Measurements from ENCODE around the gene SDK1. TPM values are rescaled to one million over a fixed set of nuclear protein-coding genes. Genes with fewer than 3 reads are reported as not detected.

The SDK1 gene
- total and polyA plus RNA-seq, 2 of the 8 experiments (the other 6 are each of a cell fraction or from before 2014, with no cell fraction given): 3.3 to 7.2 TPM

- H3K4me2 ChIP-seq (ENCODE audit: insufficient read depth in 1 of 2, low read depth in 2 of 2, low read length in 2 of 2): no peak overlapping the region
- H3K4me3 ChIP-seq (ENCODE audit: extremely low read depth in 1 of 4, insufficient read depth in 2 of 4, low read depth in 3 of 4, low read length in 4 of 4): no peak overlapping the region
- H4K8ac ChIP-seq (ENCODE audit: extremely low read depth, insufficient read depth, low read length): no peak overlapping the region
- POLR2A ChIA-PET (ENCODE audit: partially characterized antibody): no interaction called here
- H3K9ac ChIP-seq (replicated peaks in 1 of 4; ENCODE audit: extremely low read depth in 1 of 4, low read depth in 3 of 4, low read length in 3 of 4): no peak overlapping the region
- H2BK15ac ChIP-seq (ENCODE audit: low read length): no peak overlapping the region
- no peak overlapping the region for H3K18ac ChIP-seq (ENCODE audit: extremely low read depth, low read length)
- FAIRE-seq (no peak), DNase-seq (ENCODE audit: low read depth in 1 of 2, low spot score in 2 of 2) (no peak)
- H4K20me1 ChIP-seq (replicated peaks in 1 of 2; ENCODE audit: control insufficient read depth in 1 of 2, insufficient read depth in 2 of 2, low read length in 2 of 2): no peaks in the 10 kb centered on the region
- no peak overlapping the region for H2BK120ac ChIP-seq (replicated peaks; ENCODE audit: low read depth, low read length)
- no peak overlapping the region for H2BK5ac ChIP-seq (ENCODE audit: low read depth, low read length)
- no peaks in the 10 kb centered on the region for H3K9me3 ChIP-seq (ENCODE audit: insufficient read depth in 2 of 2, low read depth in 1 of 2, low read length in 1 of 2)
- no peak overlapping the region for H2BK12ac ChIP-seq (ENCODE audit: low read depth, low read length)
- 94% methylated on average over 14 of the region's 14 CpGs; no CpG with 5 or more reads in 1 of the 2 experiments for WGBS, 2 experiments (ENCODE audit: extremely low coverage in 1 of 2, insufficient coverage in 1 of 2, insufficient read length in 1 of 2, insufficient replicate concordance in 2 of 2, low coverage in 1 of 2, low lambda C conversion rate in 2 of 2, missing lambda C conversion rate in 1 of 2)
- H3K79me2 ChIP-seq (ENCODE audit: control insufficient read depth in 1 of 2, insufficient read depth in 2 of 2, low read length in 2 of 2): no peaks in the 10 kb centered on the region
- H3K36me3 ChIP-seq (ENCODE audit: control insufficient read depth in 2 of 4, insufficient read depth in 4 of 4, low read length in 3 of 4): no peaks in the 10 kb centered on the region
- H2AFZ ChIP-seq (ENCODE audit: low read length): no peak overlapping the region
- H3K23ac ChIP-seq (ENCODE audit: insufficient read length): no peak overlapping the region
- CTCF ChIA-PET (ENCODE audit: partially characterized antibody): interaction anchor here (0.8 to 1.4 kb wide), 2 partner anchors 28 to 229 kb away, joined by 3 read pairs; no protein-coding TSS in a partner anchor
- no peaks in the 10 kb centered on the region for H3K79me1 ChIP-seq (ENCODE audit: low read depth, low read length)
- no peak overlapping the region for H3K56ac ChIP-seq (replicated peaks; ENCODE audit: insufficient read length, low read depth, low read length)
- H4K5ac ChIP-seq (ENCODE audit: insufficient read length, low read depth, low read length): no peak overlapping the region
- no peak overlapping the region for H3K27ac ChIP-seq (ENCODE audit: low read depth, low read length)
- peaks cover 0 to 6% (median 0%) of the 10 kb centered on the region in 4 experiments; a peak in 3 of 7 replicates for H3K4me1 ChIP-seq (replicated peaks in 1 of 4; ENCODE audit: control insufficient read depth in 3 of 4, insufficient read depth in 4 of 4, low read length in 3 of 4)
- no peak overlapping the region for H2BK20ac ChIP-seq (ENCODE audit: low read length)
- no peak overlapping the region for H3K4ac ChIP-seq (replicated peaks; ENCODE audit: insufficient read length, low read depth, low read length)
- no peak overlapping the region for H3K14ac ChIP-seq (ENCODE audit: insufficient read length)
- no peak overlapping the region for H4K91ac ChIP-seq (replicated peaks; ENCODE audit: insufficient read length, low read length)
- no peaks in the 10 kb centered on the region for H3K27me3 ChIP-seq (replicated peaks in 1 of 4; ENCODE audit: control insufficient read depth in 3 of 4, extremely low read depth in 1 of 4, insufficient read depth in 3 of 4, low read length in 3 of 4)
- H3K23me2 ChIP-seq (ENCODE audit: low read depth, low read length): no peaks in the 10 kb centered on the region
- no peak overlapping the region for H2AK5ac ChIP-seq (ENCODE audit: low read depth, low read length)
- no peak for TF ChIP-seq ATF3 (IDR thresholded peaks at IDR 0.05; ENCODE audit: insufficient read depth, low read depth, low read length)
- TF ChIP-seq RAD21 (IDR thresholded peaks at IDR 0.05 in 1 of 2, conservative IDR thresholded peaks at IDR 0.05 in 1 of 2; ENCODE audit: low read depth in 2 of 2, low read length in 2 of 2): no peak
- no peak for TF ChIP-seq SUZ12 (IDR thresholded peaks at IDR 0.05; ENCODE audit: low read length)
- no peak for TF ChIP-seq CREB1 (IDR thresholded peaks at IDR 0.05)
- TF ChIP-seq SIX5 (IDR thresholded peaks at IDR 0.05; ENCODE audit: low read depth, low read length): no peak
- TF ChIP-seq EGR1 (IDR thresholded peaks at IDR 0.05; ENCODE audit: borderline replicate concordance, low read depth, low read length): no peak
- TF ChIP-seq RNF2 (IDR thresholded peaks at IDR 0.05; ENCODE audit: borderline replicate concordance, low read depth, low read length, missing control alignments, poor library complexity, severe bottlenecking): no peak
- no peak for TF ChIP-seq USF2 (IDR thresholded peaks at IDR 0.05; ENCODE audit: low read length)
Measured at GRCh38 chr7:3924277-3924676, 623.2 kb downstream of the SDK1 start.
